8988T (cell line): ENCODE data around the gene MRPL16.

Experiments used
- DNase-seq: peaks from one replicate; pipeline ENCODE4 v3.0.0; 2011

The MRPL16 gene

DNA sequence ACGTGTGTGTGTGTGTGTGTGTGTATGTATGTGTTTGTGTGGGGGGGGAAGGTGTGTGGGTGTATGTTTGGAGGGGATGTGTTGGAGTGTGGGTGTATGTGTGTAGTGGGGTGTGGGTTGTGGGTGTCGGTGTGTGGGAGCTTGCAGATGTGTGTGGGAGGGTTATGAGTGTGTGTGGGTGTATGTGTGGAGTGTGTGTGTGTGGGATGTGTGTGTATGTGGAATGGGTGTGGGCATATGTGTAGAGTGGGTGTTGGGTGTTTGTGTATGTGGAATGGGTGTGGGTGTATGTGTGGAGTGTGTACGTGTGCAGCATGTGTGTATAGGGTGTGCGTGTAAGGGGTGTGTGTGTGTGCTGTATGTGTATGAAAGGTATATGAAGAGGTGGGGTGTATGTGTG is 40.8 kb downstream of the MRPL16 start:
- DNase-seq = no peak

DNA sequence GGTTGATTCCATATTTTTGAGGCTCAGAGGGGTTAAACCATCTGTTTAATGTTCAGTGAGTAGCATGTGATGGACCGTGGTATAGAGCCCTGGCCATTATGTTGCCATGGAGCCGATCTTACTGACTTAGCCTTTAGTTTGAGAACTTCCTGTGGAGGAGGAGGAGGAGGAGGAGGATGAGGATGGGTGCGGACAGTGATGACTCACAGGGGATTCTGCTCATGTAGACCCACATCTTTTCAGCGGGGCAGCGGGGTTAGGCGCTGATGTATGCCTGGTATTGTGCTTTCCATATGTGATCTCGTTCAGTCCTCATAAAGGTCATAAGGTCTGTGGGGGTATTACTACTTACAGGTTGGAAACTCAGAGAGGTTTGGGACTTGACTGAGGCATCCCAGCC is 41.5 kb downstream of the MRPL16 start:
- DNase-seq = no peak

DNA sequence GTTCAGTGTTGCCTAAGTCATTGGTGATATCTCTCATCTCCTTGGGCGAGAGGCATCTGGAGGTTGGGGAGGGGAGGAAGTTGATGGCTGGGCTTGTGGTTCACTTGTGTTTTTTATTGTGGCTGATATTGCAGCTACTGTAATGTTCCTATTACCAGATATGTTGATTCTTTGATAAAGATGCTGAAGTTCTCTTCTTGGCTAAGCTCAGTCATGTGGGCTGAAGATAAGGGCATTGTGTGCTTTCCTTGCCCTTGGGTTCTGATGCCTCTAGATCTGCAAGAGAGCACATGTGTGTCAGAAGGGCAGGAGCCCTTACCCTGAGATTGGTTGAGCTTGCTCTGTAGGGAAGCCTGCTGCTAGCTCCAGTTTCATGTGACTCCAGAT is 43.4 kb downstream of the MRPL16 start:
- DNase-seq = no peak

DNA sequence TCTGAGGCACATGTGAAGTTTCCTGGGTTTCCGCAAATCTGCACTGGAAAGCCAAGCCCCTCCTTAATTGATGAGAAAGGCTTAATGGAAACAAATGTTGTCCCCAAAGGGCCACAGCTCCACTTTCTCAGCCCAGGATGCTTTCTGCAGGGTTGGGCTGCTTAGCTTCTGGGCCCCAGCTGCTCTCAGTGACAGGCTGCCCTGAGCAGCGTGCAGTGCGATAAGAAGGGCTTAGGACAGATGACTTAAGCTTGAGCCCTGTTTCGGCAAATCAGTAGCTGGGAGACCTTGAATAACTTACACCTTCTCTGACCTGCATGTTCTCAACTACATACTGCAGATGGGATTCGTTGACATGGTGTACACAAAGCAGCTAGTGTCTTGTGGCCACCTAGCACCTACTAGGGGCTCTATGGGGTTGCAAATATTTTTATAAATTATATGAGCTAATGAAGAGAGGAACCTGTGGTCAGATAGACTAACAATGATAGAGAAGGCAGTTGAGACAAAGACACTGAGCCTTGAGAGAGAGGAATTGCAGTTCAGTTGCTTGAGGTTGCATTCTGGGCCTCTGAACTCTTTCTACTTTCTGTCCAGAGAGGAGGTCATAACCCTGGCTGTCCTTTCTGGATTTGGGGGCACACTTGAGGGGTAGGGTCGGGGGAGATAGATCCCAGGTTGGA is 43.9 kb downstream of the MRPL16 start:
- DNase-seq = no peak

DNA sequence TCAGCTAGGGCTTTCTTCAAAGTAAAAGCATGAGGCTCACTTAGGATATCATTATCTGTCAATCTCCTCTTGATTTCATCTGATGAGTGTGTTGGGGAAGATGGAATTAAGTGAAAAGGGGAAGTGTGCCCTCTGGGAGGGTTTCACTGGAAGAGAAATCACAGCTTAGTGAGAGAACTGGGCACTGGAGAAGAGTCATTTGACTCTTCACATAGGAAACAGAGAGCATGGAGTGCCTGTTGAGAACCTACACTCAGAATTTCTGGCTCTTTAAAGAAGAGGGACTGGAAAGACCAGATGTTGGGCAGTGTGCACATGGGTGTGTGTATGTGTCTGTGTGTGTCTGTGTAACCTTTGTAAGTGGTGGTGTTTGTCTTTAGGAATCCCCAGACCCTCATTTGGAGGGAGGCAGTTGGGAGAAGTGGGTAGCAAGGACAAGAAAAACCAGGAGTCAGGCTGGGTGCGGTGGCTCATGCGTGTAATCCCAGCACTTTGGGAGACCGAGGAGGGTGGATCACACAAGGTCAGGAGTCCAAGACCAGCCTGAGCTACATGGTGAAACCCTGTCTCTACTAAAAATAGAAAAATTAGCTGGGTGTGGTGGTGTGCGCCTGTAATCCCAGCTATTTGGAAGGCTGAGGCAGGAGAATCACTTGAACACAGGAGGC is 45.4 kb downstream of the MRPL16 start:
- DNase-seq = no peak

DNA sequence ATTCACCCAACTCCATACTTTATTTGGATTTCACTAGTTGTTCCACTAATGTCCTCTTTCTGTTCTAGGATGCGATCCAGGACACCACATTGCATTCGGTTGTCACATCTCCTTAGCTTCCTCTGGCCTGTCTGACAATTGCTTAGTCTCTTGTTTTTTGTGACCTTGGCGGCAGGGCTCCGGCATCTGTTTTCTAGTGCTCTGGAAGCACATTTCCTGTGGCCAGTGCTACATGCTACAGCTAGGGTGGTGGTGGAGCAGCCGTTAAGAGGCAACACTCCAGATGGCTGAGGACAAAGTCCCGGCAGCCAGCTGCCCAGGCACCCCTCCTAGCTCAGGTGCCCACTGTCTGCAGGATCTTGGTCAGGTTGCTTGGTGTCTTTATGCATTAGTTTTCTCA is 48.6 kb downstream of the MRPL16 start:
- no peak for DNase-seq

DNA sequence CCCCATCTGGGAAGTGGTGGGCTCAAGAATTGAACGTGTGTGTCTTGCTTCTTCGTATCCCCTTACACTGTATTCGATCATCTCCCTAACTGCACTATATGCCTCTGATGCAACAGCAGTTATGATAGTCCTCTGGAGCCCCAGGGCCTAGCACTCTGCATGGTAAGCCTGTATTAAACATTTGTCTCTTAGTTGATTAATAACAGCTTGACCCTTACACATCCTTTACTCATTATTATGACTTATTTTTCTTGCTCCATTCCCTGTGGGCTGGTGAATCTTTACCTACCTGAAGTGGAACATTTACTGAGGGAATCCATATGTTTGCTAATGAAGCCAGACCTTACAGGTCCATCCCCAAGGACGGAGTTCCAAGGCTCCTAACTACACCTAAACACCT is 49.8 kb downstream of the MRPL16 start:
- no peak for DNase-seq

DNA sequence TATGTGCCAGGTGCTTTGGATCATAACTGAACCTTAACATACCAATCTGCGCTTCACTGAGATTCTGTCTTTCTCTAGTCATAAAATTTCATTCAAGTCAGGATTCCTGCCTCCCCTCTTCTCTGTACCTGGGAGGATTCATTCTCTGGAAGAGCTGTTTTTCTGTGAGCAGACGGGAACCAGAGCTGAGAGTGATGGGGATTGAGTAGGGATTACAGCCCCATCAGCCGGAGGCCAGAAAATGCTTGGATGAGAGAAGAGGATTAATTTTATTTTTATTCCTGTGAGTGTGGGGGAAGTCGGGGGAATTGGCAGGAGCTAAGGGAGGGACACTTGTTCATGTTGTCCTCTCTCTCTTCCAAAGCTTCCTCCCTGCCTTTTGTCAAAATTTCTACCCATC is 50.7 kb downstream of the MRPL16 start:
- no peak for DNase-seq

DNA sequence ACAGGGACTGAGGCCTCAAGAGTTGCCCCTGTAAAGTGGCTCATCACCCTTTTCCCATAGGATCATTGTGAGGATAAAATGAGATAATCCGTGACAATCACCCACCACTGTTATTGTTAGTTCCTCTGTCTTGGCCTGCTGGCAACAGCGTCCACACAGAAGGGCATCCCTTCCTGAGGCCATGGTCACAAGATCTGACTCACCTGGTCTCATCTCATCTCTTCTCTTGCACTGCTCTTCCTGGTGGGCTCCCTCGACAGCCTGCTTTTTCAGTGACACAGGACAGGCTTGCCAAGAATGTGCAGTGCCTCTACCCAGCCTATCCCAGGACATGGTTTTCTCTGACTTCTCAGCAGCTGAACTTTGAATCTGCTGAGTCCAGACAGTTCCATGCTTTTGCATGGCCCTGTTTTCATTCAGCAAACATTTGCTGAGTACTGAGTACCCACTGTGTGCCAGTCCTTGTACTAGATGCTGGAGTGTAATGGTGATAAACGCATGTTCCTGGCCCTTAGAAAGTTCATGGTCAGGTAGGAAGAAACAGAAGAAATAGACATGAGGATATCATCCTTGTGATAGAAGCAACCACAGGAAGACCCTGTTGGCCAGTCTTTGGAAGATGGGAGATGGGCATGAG is 52.1 kb downstream of the MRPL16 start:
- no peak for DNase-seq

DNA sequence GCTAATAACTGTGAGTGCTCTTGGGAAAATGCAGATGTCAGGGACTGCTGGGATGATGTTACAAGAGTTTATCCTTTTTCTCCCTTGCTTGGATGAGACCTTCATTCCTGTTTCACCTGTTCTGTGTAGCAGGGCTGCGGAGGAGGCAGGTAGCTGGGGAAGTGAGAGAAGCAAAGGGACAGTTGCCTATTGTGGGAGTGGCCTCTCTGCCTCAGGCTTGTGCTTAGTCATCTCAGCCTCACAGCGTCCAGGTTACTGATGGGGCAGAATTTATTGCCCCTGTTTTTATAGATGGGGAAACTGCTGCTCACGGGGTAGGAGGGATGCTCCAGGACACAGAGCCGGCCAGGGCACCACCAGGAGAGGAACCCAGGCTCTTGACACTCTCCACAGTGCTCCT is 53.7 kb downstream of the MRPL16 start:
- DNase-seq = no peak

DNA sequence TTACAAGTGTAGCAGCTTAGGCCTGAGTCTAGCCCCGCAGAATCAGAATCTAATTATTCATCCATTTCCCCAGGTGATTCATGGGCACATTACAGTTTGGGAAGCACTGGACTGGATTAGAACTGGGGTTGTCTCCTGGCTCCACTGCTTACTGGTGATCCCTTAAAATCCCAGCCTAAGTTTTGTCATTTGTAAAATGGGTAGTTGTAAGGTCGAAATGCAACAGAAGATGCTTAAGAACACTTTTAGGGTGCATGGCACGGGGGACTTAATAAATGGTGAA is 54.1 kb downstream of the MRPL16 start:
- DNase-seq = no peak
